Adrenal gland (tissue), 5 donors: Measurements from ENCODE around the gene ARHGEF12.

ENCODE experiments used
- CTCF ChIP-seq, 6 experiments: fragments of 450-650 bp in 4 of 6; fragments of 200-600 bp in 2 of 6; sonication (generic) in 1 of 6; IDR thresholded peaks; 1 replicate in 5 of 6; 2 replicates in 1 of 6; pipeline versions ENCODE4 v1.5.1 to v1.8.0; 2016 to 2021; ENCODE audit warnings: antibody characterized with exemption in 6 of 6, mild to moderate bottlenecking in 2 of 6, moderate library complexity in 1 of 6
- POLR2A ChIP-seq, 2 donors: fragments of 450-650 bp; IDR thresholded peaks; one replicate each; pipeline ENCODE4 v1.6.1; 2017; ENCODE audit warnings: antibody characterized with exemption in 2 of 2, mild to moderate bottlenecking in 2 of 2, moderate library complexity in 1 of 2
- donor health status: DM: no; HTN: no; CAD: no.

GRCh38 chr11:120518356-120518755 is 182.1 kb downstream of the ARHGEF12 start:
- TF ChIP-seq POLR2A (IDR thresholded peaks at IDR 0.05) (no peak), CTCF (IDR thresholded peaks at IDR 0.05) (no peak)
